HFFc6 (cell line): Measurements from ENCODE around the gene NQO2. TPM values are rescaled to one million over a fixed set of nuclear protein-coding genes. Genes with fewer than 3 reads are reported as not detected.
"Not testable (repeated sequence)": the region's sequence is repeated elsewhere in the genome, so short reads cannot be mapped to it uniquely, and the experiment has no call there.

Experiments used
- DNase-seq: peaks from one replicate; pipeline ENCODE4 v3.0.0-alpha.2; 2018
- H3K27ac Mint-ChIP-seq: 2 replicates; pipeline ENCODE4 v1.8.0; 2020; ENCODE audit warnings: mild to moderate bottlenecking, mixed read lengths
- H3K27me3 Mint-ChIP-seq: 2 replicates; pipeline ENCODE4 v1.8.0; 2021; ENCODE audit warnings: mild to moderate bottlenecking, moderate library complexity, mixed read lengths; ENCODE audit not compliant: insufficient read depth
- H3K36me3 Mint-ChIP-seq: 2 replicates; pipeline ENCODE4 v1.8.0; 2021; ENCODE audit warnings: low read depth, mixed read lengths
- H3K4me1 Mint-ChIP-seq: 2 replicates; pipeline ENCODE4 v1.8.0; 2020; ENCODE audit warnings: low read depth, mixed read lengths
- H3K4me3 Mint-ChIP-seq: 2 replicates; pipeline ENCODE4 v1.8.0; 2020; ENCODE audit warnings: mild to moderate bottlenecking, moderate library complexity, mixed read lengths
- H3K9me3 Mint-ChIP-seq: 2 replicates; pipeline ENCODE4 v1.8.0; 2020; ENCODE audit warnings: mild to moderate bottlenecking, mixed read lengths
- CTCF ChIP-seq: fragments of 200-600 bp; sonication (generic); IDR thresholded peaks from 2 replicates; pipeline ENCODE4 v1.5.0; 2021; ENCODE audit warnings: antibody characterized with exemption, mild to moderate bottlenecking
- total RNA-seq, 6 experiments: library from RNA; stranded (reverse); fragmentation: NEBNext Ultra II Directional; extraction: Animal tissue kit (Norgen Biotek cat#: 25700); gene quantifications; 2 replicates in 1 of 6; 3 replicates in 5 of 6; pipeline ENCODE4 v1.2.3, GENCODE V29; 2021

The NQO2 gene
- total RNA-seq, 6 experiments from 2014 or later: 28.9 to 48.6 (median 43.6) TPM

GRCh38 chr6:2990932-2991506 is 8.7 kb upstream of the NQO2 start:
- H3K4me3 Mint-ChIP-seq: peak overlapping the region; percentile 93
- peaks cover 1% of the 10 kb centered on the region; the same call in 1 of the 2 replicates for H3K27me3 Mint-ChIP-seq
- H3K27ac Mint-ChIP-seq: peak overlapping the region; percentile 98
- H3K4me1 Mint-ChIP-seq: peaks cover 38% of the 10 kb centered on the region
- no peak for TF ChIP-seq CTCF
- no peak for DNase-seq
- no peaks in the 10 kb centered on the region for H3K9me3 Mint-ChIP-seq
- no peaks in the 10 kb centered on the region for H3K36me3 Mint-ChIP-seq

- no peak overlapping the region for H3K27ac Mint-ChIP-seq
- H3K4me3 Mint-ChIP-seq: no peak overlapping the region
- H3K9me3 Mint-ChIP-seq: no peaks in the 10 kb centered on the region
- no peaks in the 10 kb centered on the region; the same call in 1 of the 2 replicates for H3K27me3 Mint-ChIP-seq
- no peaks in the 10 kb centered on the region for H3K36me3 Mint-ChIP-seq
- H3K4me1 Mint-ChIP-seq: peaks cover 24% of the 10 kb centered on the region
- no peak for TF ChIP-seq CTCF
- no peak for DNase-seq
These were observed 7.2 kb upstream of the NQO2 start for GRCh38 chr6:2992330-2992979.

GRCh38 chr6:2993755-2994317 is 5.9 kb upstream of the NQO2 start:
- no peak overlapping the region for H3K27ac Mint-ChIP-seq
- no peaks in the 10 kb centered on the region for H3K9me3 Mint-ChIP-seq
- no peaks in the 10 kb centered on the region; the same call in 1 of the 2 replicates for H3K27me3 Mint-ChIP-seq

GRCh38 chr6:2998249-2998997 is 1.3 kb upstream of the NQO2 start:
- not testable (repeated sequence) for H3K36me3 Mint-ChIP-seq, H3K9me3 Mint-ChIP-seq, DNase-seq, H3K27me3 Mint-ChIP-seq
- Mint-ChIP-seq H3K4me1 (peaks cover 35% of the 10 kb centered on the region), H3K27ac (peak overlapping the region; percentile 74), H3K4me3 (peak overlapping the region; percentile 89)
- TF ChIP-seq CTCF: peak; percentile 81

More at GRCh38 chr6:2993755-2994317, 5.9 kb upstream of the NQO2 start:
- Mint-ChIP-seq H3K36me3 (no peaks in the 10 kb centered on the region), H3K4me1 (peaks cover 22% of the 10 kb centered on the region), H3K4me3 (no peak overlapping the region)
- DNase-seq: no peak
- no peak for TF ChIP-seq CTCF

- no peak for TF ChIP-seq CTCF
- peak overlapping the region; percentile 89 for H3K4me3 Mint-ChIP-seq
These were observed 586 bp upstream of the NQO2 start for GRCh38 chr6:2998998-2999617.

More at GRCh38 chr6:2998998-2999617, 586 bp upstream of the NQO2 start:
- H3K4me1 Mint-ChIP-seq: peaks cover 35% of the 10 kb centered on the region
- H3K27ac Mint-ChIP-seq: peak overlapping the region; percentile 74
- no peaks in the 10 kb centered on the region for H3K9me3 Mint-ChIP-seq
- no peaks in the 10 kb centered on the region for H3K36me3 Mint-ChIP-seq
- H3K27me3 Mint-ChIP-seq: no peaks in the 10 kb centered on the region
- peak; percentile 62 for DNase-seq
